ENCODE data around the gene TNF.
A peak's percentile ranks its signal among the peaks of the same experiment; 100 is the strongest.

The TNF gene

GRCh38 chr6:31620586-31621319 is 45.4 kb downstream of the TNF start, which contains the start of gene PRRC2A (continued):
- TF ChIP-seq HIC1 (tag by site-specific recombination; IDR thresholded peaks at IDR 0.05) (peak; percentile 37; the same call in 1 of the 2 replicates), GLIS2 (tag by site-specific recombination; IDR thresholded peaks at IDR 0.05) (peak; percentile 94), ZNF623 (tag by site-specific recombination; IDR thresholded peaks at IDR 0.05) (peak; percentile 46; the same call in 1 of the 2 replicates), ZNF837 (tag by site-specific recombination; IDR thresholded peaks at IDR 0.05) (no peak), ZNF600 (tag by site-specific recombination; IDR thresholded peaks at IDR 0.05) (peak; percentile 79), ZNF510 (tag by site-specific recombination; IDR thresholded peaks at IDR 0.05; ENCODE audit: insufficient replicate concordance) (no peak), ZNF202 (tag by site-specific recombination; IDR thresholded peaks at IDR 0.05; ENCODE audit: borderline replicate concordance) (no peak), CTCF (tag by site-specific recombination; IDR thresholded peaks at IDR 0.05) (peak; percentile 54; the same call in 1 of the 2 replicates), MYNN (tag by site-specific recombination; IDR thresholded peaks at IDR 0.05; ENCODE audit: borderline replicate concordance) (no peak), ZNF549 (tag by site-specific recombination; IDR thresholded peaks at IDR 0.05) (no peak), GFI1B (tag by site-specific recombination; IDR thresholded peaks at IDR 0.05) (no peak), ZFP69B (tag by site-specific recombination; IDR thresholded peaks at IDR 0.05) (peak; percentile 83), ZNF596 (tag by site-specific recombination; IDR thresholded peaks at IDR 0.05) (0 out of 2 replicates have a peak, but pooled peaks have one; percentile 35), ZNF768 (tag by site-specific recombination; IDR thresholded peaks at IDR 0.05) (no peak), AEBP2 (tag by site-specific recombination; IDR thresholded peaks at IDR 0.05; ENCODE audit: borderline replicate concordance) (no peak), ZNF121 (tag by site-specific recombination; IDR thresholded peaks at IDR 0.05) (0 out of 2 replicates have a peak, but pooled peaks have one; percentile 77), EGR2 (tag by site-specific recombination; IDR thresholded peaks at IDR 0.05; ENCODE audit: low read depth) (no peak), ZNF146 (tag by site-specific recombination; IDR thresholded peaks at IDR 0.05) (peak; percentile 58), ZNF626 (tag by site-specific recombination; IDR thresholded peaks at IDR 0.05) (no peak), YY1 (tag by site-specific recombination; IDR thresholded peaks at IDR 0.05) (peak; percentile 99), ZNF16 (tag by site-specific recombination; IDR thresholded peaks at IDR 0.05; ENCODE audit: low read depth) (no peak), ZNF211 (tag by site-specific recombination; IDR thresholded peaks at IDR 0.05; ENCODE audit: low read depth) (no peak), ZNF645 (tag by site-specific recombination; IDR thresholded peaks at IDR 0.05) (peak; percentile 73; the same call in 1 of the 2 replicates), KLF9 (tag by site-specific recombination; IDR thresholded peaks at IDR 0.05; ENCODE audit: low read depth) (peak; percentile 70), ZNF48 (tag by site-specific recombination; IDR thresholded peaks at IDR 0.05) (no peak), ZNF792 (tag by site-specific recombination; IDR thresholded peaks at IDR 0.05) (0 out of 2 replicates have a peak, but pooled peaks have one; percentile 40), ZNF426 (tag by site-specific recombination; IDR thresholded peaks at IDR 0.05) (0 out of 2 replicates have a peak, but pooled peaks have one; percentile 3), ZSCAN4 (tag by site-specific recombination; IDR thresholded peaks at IDR 0.05) (peak; percentile 36; the same call in 1 of the 2 replicates), SP7 (tag by site-specific recombination; IDR thresholded peaks at IDR 0.05) (peak; percentile 68; the same call in 1 of the 2 replicates), ZNF133 (tag by site-specific recombination; IDR thresholded peaks at IDR 0.05) (no peak)
